Transverse colon (tissue), 4 donors: ENCODE measurements around the gene MIA.

ENCODE experiments used
- CTCF ChIP-seq, 5 experiments: fragments of 200-600 bp in 3 of 5; fragments of 450-650 bp in 2 of 5; sonication (generic) in 3 of 5; IDR thresholded peaks; 1 replicate in 2 of 5; 2 replicates in 3 of 5; pipeline ENCODE4 v1.5.1; 2016 to 2017; ENCODE audit warnings: antibody characterized with exemption in 5 of 5, inconsistent platforms in 3 of 5, mild to moderate bottlenecking in 2 of 5, moderate library complexity in 1 of 5
- EP300 ChIP-seq: sonication (generic); formaldehyde crosslinking; IDR thresholded peaks from one replicate; pipeline ENCODE4 v1.6.1; 2017; ENCODE audit warnings: antibody characterized with exemption, low read depth
- POLR2A ChIP-seq: fragments of 450-650 bp; IDR thresholded peaks from one replicate; pipeline ENCODE4 v1.6.1; 2016; ENCODE audit warnings: antibody characterized with exemption, mild to moderate bottlenecking, moderate library complexity
- POLR2AphosphoS5 ChIP-seq, 3 donors: sonication (generic); formaldehyde crosslinking; IDR thresholded peaks; one replicate each; pipeline ENCODE4 v1.6.1; 2016; ENCODE audit warnings: antibody characterized with exemption in 3 of 3

DNA sequence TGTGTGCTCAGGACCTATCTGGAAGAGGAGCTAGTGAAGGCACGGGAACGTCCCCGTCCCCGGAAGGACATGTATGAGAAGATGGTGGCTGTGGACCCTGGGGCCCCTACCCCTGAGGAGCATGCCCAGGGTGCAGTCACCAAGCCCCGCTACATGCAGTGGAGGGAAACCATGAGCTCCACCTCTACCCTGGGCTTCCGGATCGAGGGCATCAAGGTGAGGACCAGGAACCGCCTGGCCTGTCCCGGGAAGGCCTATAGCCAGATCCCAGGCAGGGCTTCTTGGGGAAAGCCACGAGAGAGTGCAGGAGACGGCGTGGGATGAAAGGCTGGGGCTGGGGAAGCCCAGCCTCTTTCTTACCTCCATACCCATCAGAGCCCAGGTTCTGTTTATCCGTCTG, 42.2 kb upstream of the MIA start:
- no peak for TF ChIP-seq EP300
- TF ChIP-seq POLR2AphosphoS5 (IDR thresholded peaks at IDR 0.05) = no peak
- TF ChIP-seq CTCF (IDR thresholded peaks at IDR 0.05) = no peak
- TF ChIP-seq POLR2A = no peak
